GM10847 (cell line): Measurements from ENCODE around the gene MADCAM1.

Experiments
- POLR2A ChIP-seq: IDR thresholded peaks from 2 replicates; pipeline ENCODE4 v1.6.1; 2011; ENCODE audit not compliant: insufficient read length; ENCODE audit errors: extremely low read depth

MADCAM1 gene

DNA sequence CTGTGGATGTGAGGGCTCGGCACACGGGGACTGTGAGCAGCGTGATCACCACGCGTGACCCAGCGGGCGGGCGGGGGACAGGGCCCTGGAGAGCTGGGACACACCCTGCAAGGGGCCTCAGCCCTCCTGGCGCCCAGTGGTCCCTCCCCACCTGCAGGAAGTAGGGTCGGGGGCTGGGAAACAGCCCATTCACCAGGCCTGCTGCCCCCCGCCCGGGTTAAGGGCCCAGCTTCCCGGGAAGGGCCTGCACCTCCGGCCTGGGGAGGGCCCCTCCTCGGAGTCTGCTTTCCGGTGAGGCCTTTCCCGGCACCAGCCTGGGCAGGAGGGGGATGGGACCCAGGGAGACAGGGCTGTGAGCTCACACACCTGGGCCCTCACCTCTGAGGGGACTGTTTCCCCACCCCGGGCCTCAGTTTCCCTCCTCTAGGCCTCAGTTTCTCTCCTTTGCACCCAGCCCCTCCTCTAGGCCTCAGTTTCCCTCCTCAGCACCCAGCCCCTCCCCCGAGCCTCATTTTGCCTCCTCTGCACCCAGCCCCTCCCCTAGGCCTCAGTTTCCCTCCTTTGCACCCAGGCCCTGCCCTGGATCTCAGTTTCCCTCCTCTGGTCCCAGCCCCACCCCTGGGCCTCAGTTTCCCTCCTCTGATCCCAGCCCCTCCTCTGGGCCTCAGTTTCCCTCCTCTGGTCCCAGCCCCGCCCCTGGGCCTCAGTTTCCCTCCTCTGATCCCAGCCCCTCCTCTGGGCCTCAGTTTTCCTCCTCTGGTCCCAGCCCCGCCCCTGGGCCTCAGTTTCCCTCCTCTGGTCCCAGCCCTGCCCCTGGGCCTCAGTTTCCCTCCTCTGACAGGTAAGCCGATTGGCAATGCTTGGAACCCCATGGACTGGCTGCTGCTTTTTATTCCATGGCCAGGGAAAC is 1.9 kb upstream of the MADCAM1 start:
- no peak for TF ChIP-seq POLR2A

DNA sequence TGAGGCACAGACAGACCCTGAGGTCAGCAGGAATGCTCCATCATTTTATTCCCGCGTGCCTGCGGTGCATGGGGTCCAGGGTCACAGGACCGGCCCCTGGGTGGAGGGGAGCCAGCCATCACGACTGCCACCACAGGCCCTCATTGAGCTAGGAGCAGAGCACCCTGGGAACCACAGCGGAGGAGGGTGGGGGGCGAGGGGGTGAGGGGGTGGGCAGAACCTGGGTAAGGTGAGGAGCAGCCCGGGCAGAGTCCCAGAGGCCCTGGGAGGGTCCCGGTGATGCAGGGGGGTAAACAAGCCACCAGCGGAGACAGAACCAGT is 1.2 kb upstream of the MADCAM1 start:
- TF ChIP-seq POLR2A = no peak

DNA sequence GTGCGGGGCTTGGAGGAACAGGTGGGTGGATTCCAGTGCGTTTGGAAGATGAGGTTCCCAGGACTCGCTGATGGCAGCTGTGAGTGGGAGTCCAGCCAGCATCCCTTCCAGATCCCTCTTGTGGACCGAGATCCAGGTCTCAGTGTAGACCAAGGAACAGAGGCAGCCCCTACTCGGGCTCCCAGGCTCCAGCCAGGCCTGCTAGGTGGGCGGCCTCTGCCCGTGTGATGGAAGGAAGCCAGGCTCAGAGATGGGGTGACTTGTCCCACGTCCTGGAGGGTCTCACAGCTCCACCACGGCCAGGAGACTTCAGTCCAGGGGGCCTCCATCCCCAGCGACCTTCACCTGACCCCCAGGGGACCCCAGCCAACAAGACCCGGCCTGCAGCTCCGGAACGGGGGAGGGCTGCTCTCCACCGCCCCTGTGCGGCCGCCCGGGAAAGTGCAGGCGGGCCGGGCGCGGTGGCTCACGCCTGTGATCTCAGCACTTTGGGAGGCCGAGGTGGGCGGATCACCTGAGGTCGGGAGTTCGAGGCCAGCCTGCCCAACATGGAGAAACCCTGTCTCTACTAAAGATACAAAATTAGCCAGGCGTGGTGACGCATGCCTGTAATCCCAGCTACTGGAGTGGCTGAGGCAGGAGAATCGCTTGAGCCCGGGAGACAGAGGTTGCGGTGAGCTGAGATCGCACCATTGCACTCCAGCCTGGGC is 729 bp upstream of the MADCAM1 start:
- TF ChIP-seq POLR2A = no peak

DNA sequence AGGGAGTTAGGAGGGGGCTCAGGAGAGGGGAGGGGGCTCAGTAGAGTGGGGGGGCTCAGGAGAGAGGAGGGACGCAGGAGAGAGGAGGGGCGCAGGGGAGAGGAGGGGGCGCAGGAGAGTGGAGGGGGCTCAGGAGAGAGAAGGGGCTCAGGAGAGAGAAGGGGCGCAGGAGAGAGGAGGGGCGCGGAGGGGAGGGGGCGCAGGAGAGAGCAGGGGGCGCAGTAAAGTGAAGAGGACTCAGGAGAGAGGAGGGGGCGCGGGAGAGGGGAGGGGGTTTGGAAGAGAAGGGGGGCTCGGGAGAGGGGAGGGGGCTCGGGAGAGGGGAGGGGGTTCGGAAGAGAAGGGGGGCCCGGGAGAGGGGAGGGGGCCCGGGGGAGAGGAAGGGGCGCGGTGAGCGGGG is 700 bp downstream of the MADCAM1 start:
- TF ChIP-seq POLR2A = no peak

DNA sequence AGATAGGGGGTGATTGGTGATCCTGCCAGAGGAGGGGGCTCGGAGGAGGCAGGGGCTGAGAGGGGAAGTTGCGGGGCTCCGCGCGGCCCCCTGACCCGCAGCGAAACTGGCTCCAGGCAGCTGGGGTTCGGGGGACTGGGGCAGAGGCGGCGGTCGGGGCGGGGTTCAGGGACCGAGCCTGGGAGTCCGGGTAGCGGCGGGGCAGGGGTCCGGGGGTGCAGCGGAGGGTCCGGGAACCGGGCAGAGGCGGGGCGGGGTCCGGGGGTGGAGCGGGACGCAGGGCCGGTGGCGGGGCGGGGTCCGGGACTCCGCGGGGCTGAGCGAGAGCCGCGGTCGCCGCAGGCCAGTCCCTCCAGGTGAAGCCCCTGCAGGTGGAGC is 1.2 kb downstream of the MADCAM1 start:
- no peak for TF ChIP-seq POLR2A

DNA sequence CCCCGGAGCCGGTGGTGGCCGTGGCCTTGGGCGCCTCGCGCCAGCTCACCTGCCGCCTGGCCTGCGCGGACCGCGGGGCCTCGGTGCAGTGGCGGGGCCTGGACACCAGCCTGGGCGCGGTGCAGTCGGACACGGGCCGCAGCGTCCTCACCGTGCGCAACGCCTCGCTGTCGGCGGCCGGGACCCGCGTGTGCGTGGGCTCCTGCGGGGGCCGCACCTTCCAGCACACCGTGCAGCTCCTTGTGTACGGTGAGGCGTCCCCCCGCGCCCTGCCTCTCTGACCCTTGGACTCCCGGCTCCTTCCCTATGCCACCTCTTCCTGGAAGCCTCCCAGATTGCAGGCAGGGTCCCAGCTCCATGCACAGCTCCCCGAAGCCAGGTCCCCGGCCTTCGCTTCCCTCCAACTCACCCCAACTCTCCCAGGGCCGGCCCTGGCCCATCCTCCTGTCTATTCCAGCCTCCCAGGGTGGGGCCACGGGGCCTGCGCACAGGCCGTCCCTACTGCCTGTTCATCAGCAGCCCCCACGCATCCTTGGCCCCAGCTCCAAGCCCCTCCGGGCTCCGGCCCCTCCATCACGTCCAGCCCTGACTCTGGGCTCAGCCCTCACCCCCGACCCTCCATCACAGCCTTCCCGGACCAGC is 1.7 kb downstream of the MADCAM1 start:
- no peak for TF ChIP-seq POLR2A

DNA sequence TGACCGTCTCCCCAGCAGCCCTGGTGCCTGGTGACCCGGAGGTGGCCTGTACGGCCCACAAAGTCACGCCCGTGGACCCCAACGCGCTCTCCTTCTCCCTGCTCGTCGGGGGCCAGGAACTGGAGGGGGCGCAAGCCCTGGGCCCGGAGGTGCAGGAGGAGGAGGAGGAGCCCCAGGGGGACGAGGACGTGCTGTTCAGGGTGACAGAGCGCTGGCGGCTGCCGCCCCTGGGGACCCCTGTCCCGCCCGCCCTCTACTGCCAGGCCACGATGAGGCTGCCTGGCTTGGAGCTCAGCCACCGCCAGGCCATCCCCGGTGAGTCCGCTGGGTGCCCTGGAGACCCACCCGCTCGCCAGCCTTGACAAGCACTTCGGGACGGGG is 2.2 kb downstream of the MADCAM1 start:
- no peak for TF ChIP-seq POLR2A

DNA sequence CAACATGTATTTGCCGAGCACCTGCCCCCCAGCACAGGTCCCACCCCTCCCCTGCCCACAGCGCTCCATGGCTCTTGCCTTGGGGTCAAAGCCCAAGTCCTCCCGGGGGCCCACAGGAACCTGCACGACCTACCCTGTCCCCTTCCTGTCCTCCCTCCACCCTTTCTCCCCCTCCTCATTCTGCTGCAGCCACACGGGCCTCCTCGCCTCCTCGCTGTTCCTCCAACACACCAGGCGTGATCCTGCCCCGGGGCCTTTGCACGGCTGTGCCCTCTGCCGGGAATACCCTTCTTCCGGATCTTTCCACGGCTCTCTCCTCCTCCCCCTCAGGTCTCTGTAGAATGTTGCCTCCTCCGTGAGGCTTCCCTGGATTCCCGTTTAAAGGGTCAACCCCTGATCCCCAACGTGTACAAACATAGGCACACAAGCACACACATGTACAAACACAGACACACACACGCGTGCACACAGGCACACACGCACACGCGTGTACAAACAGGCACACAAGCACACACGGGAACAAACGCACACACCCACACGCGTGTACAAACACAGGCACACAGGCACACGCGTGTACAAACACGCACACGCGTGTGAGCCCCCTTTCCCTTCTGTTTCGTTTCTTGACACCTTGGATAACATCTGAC is 2.8 kb downstream of the MADCAM1 start:
- TF ChIP-seq POLR2A = no peak

DNA sequence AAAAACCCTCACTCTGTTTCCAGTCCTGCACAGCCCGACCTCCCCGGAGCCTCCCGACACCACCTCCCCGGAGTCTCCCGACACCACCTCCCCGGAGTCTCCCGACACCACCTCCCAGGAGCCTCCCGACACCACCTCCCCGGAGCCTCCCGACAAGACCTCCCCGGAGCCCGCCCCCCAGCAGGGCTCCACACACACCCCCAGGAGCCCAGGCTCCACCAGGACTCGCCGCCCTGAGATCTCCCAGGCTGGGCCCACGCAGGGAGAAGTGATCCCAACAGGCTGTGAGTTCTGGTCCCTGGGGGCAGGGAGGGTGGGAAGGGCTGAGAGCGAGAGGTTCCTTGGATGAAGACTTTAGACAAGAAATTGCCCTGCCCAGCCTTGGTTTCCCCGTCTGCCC is 5.4 kb downstream of the MADCAM1 start:
- no peak for TF ChIP-seq POLR2A

DNA sequence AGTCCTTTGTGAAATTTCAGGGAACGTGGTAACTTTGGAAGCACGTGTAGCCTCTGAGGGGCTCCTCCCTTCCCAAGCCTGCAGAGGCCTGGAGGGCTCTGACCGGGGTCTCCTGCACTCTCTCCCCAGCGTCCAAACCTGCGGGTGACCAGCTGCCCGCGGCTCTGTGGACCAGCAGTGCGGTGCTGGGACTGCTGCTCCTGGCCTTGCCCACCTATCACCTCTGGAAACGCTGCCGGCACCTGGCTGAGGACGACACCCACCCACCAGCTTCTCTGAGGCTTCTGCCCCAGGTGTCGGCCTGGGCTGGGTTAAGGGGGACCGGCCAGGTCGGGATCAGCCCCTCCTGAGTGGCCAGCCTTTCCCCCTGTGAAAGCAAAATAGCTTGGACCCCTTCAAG is 8.3 kb downstream of the MADCAM1 start:
- no peak for TF ChIP-seq POLR2A

DNA sequence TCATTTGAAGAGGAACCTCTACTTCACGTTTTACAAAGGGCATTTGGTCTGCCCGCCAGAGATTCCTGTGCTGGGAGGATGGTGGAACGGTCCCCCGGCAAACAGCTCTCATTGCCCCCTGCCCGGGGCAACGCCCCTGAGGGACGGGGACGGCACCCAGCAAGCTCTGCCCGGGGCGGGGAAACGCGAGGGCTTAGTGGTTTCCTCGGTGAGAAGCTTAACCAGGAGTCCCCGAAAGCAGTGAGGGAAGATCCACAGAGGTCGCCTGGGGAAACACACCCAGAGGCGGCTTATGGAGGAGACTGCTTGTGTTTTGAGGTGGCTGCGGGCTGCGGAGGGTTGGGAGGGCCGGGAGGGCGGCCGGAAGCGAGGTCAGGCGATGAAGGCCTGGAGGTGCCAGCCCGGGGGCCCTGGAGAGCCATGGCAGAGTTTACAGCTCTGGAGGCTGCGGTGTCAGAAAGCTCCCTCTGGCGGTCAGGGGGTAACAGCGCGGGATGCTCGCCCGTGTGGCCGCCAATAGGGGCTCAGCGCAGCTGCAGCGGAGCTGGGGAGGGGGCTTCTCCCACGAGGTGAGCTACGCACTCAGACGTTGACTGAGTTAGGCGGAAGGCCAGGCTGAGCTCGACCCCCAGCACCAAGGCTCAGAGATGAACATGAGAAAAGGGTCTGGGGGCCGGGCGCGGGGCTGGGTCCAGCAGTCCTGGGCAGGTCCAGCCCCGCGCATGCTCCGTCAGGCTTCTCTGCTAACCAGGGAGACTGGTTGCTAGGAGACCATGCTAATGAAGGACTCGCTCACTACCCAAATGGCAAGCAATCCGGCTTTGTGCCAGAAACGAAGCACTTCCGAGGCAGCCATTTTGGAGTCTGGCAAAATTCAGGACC is 10.4 kb downstream of the MADCAM1 start:
- peak; percentile 19 for TF ChIP-seq POLR2A

DNA sequence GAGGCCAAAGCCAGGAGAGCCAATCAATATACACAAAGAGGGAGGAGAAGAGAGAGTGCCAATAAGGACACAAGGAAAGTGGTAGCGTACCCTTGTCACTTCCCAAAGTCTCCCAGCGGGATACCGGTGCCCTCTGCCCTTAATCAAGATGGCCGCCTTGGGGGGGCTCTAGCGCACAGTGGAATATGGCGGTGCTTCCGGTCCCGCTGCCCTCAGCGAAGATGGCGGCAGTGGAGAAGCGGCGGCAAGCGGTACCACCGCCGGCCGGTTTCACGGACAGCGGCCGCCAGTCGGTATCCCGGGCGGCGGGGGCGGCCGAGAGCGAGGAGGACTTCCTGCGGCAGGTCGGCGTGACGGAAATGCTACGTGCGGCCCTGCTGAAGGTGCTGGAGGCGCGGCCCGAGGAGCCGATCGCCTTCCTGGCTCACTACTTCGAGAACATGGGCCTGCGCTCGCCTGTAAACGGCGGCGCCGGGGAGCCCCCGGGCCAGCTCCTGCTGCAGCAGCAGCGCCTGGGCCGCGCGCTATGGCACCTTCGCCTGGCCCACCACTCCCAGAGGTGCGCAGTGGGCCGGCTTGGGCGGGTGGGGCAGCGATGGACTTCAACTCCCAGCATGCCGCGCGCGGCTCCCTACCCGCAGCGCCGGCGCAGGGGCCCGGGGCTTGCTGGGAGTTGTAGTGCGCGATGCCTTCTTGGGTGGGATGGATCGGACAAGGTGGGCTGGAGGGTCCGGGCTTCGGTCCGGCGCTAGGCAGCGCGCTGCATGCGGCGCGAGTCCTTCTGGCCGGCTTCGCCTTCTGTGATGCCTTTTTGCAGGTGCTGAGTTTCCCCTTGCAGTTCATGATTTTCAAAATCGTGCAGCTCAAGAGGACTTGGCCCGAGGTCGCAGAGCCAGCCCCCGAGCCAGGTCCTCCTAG is 11.3 kb downstream of the MADCAM1 start, which contains the start of gene TPGS1:
Gene TPGS1, plus strand, starts transcription at position 212 of the 918 bp plus-strand sequence. Its CDS starts 10 bp downstream, at position 222.
- peak; percentile 55 for TF ChIP-seq POLR2A
